Smooth muscle cell of bladder (primary cell): ENCODE measurements around the gene GFM2. TPM values are rescaled to one million over a fixed set of nuclear protein-coding genes. Genes with fewer than 3 reads are reported as not detected.

Experiments used
- total RNA-seq: library from RNA; depleted of rRNA; stranded (reverse); fragments of >200 nt; gene quantifications from 2 replicates; pipeline ENCODE4 v1.2.3, GENCODE V29; 2014

GFM2 gene
- 30.7 and 36.0 TPM in 2 replicates for total RNA-seq

DNA sequence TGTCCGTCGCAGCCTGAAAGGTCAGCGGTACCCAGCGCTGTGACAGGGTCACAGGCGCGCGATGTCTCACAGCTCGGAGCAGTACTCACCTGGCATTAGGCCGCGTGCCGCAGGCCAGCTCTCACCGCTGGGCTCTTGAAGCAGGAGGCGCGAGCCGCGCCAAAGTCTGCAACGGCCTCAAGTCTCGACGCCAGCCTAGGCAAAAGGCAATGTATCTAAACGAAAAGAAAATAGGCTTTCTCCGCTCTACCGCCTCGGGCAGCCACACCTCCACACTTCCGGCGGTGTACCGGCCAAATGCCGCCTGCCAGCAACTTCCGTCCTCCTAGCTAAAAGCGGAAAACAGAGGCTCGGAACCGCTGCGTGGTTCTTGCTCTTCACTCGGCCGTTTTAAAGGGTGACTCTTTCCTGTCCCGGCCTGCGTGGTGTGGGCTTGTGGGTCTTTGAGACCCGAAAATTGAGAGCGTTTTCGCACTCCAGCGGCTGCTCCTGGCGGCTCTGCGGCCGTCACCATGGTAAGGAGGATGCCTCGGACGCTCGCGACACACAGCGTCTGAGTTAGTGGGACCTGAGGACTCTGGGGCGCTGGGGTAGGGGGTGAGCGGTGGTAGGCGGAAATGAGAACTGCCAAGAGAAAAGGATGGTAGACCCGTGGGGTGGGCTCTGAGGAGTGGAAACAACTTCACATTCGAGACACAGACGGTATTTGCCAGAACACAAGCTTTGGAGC is at the start of gene GFM2, which contains the start of gene NSA2:
Gene GFM2, minus strand, starts transcription at position 269 of the 730 bp plus-strand sequence. CDS start 3,375 bp downstream, outside the sequence.
Gene NSA2, plus strand, starts transcription at position 401 of the 730 bp plus-strand sequence. Its CDS starts 112 bp downstream, at position 513.

DNA sequence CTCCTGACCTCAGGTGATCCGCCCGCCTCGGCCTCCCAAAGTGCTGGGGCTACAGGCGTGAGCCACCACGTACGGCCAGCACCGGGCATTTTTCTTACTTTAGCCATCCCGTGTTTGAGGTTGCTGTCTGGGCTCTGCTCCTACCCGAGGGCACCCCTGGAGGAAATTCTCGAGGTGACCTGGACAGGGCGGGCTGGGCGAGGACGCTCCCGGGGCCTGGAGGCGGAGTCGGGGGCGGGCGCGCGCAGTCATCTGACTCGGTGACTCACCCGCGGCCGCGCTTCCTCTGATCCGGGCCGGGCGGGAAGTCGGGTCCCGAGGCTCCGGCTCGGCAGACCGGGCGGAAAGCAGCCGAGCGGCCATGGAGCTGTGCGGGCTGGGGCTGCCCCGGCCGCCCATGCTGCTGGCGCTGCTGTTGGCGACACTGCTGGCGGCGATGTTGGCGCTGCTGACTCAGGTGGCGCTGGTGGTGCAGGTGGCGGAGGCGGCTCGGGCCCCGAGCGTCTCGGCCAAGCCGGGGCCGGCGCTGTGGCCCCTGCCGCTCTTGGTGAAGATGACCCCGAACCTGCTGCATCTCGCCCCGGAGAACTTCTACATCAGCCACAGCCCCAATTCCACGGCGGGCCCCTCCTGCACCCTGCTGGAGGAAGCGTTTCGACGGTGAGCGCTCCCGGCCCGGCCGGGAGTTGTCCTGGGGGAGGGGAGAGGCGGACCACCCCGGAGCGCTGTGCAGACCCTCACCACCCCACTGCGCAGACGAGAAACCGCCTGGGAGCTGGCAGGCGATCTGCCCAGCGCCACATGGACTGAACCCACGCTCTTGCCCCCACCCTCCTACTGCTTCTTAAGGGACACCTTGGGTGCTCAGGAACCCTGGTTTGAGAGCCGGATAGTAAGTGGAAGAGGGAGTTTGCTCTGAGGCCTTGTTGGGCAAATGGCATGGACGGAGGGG is 81.7 kb downstream of the GFM2 start, which contains the start of gene HEXB:
Gene HEXB, plus strand, starts transcription at position 334 of the 952 bp plus-strand sequence. Its CDS starts 28 bp downstream, at position 362.

Other genes with a start within 250 kb of the GFM2 start
- gene ENC1, start 126.4 kb downstream of the GFM2 start, total RNA-seq, result 17.6 and 41.0 TPM in 2 replicates
- 335 and 371 TPM in 2 replicates for gene HEXB, start 81.9 kb downstream of the GFM2 start, total RNA-seq
- gene NSA2, start 132 bp upstream of the GFM2 start, total RNA-seq, result 102 and 170 TPM in 2 replicates
- gene FAM169A, start 99.3 kb upstream of the GFM2 start, total RNA-seq, result under 0.01 and 0.09 TPM in 2 replicates